Uterus (tissue), 2 donors: ENCODE measurements around the gene PSMD14.

Source experiments
- CTCF ChIP-seq, 4 experiments: fragments of 200-600 bp in 2 of 4; fragments of 450-650 bp in 2 of 4; sonication (generic) in 2 of 4; IDR thresholded peaks; one replicate each; pipeline ENCODE4 v1.5.1; 2016 to 2019; ENCODE audit warnings: antibody characterized with exemption in 4 of 4, mild to moderate bottlenecking in 2 of 4, moderate library complexity in 1 of 4
- POLR2A ChIP-seq, 2 donors: fragments of 450-650 bp; IDR thresholded peaks; one replicate each; pipeline ENCODE4 v1.6.1; 2016; ENCODE audit warnings: antibody characterized with exemption in 2 of 2, mild to moderate bottlenecking in 1 of 2, moderate library complexity in 1 of 2

GRCh38 chr2:161265874-161266273 lies 42.4 kb upstream of the PSMD14 start:
- TF ChIP-seq CTCF (IDR thresholded peaks at IDR 0.05) = no peak
- TF ChIP-seq POLR2A (IDR thresholded peaks at IDR 0.05) = no peak
